Trophoblast cell (in vitro differentiated cells and primary cell): ENCODE data around the gene GTPBP1.

Source experiments
- DNase-seq, 2 donors: peaks; one replicate each; pipeline ENCODE4 v3.0.0-alpha.2; 2016
- H2AFZ ChIP-seq: 2 replicates; pipeline ENCODE4 v1.6.1; 2013; ENCODE audit warnings: low read length, moderate library complexity, mild to moderate bottlenecking; ENCODE audit not compliant: insufficient read depth, poor library complexity
- H2AK5ac ChIP-seq: 2 replicates; pipeline ENCODE4 v1.6.1; 2013; ENCODE audit warnings: mild to moderate bottlenecking, low read length
- H2BK120ac ChIP-seq: 2 replicates; pipeline ENCODE4 v1.6.1; 2013; ENCODE audit warnings: low read length, mild to moderate bottlenecking, moderate library complexity; ENCODE audit not compliant: insufficient read depth, poor library complexity
- H2BK12ac ChIP-seq: 2 replicates; pipeline ENCODE4 v1.6.1; 2013; ENCODE audit warnings: mild to moderate bottlenecking, low read length, moderate library complexity
- H2BK5ac ChIP-seq: 2 replicates; pipeline ENCODE4 v1.6.1; 2013; ENCODE audit warnings: low read length, low read depth, moderate library complexity, mild to moderate bottlenecking; ENCODE audit not compliant: poor library complexity
- H3K14ac ChIP-seq: 2 replicates; pipeline ENCODE4 v1.6.1; 2013; ENCODE audit warnings: mild to moderate bottlenecking, low read length
- H3K18ac ChIP-seq: 2 replicates; pipeline ENCODE4 v1.6.1; 2013; ENCODE audit warnings: mild to moderate bottlenecking, low read length
- H3K23ac ChIP-seq: 2 replicates; pipeline ENCODE4 v1.6.1; 2013; ENCODE audit warnings: low read length
- H3K27ac ChIP-seq: 2 replicates; pipeline ENCODE4 v1.5.1; 2013; ENCODE audit warnings: low read depth, mild to moderate bottlenecking, inconsistent platforms, low read length, moderate library complexity
- H3K27me3 ChIP-seq: 2 replicates; pipeline ENCODE4 v1.6.1; 2013; ENCODE audit warnings: inconsistent platforms, mild to moderate bottlenecking, low read length, moderate library complexity; ENCODE audit not compliant: insufficient read depth
- H3K36me3 ChIP-seq, 2 experiments: 1 replicate in 1 of 2; 2 replicates in 1 of 2; pipeline ENCODE4 v1.6.1; 2013; ENCODE audit warnings: low read length in 2 of 2, mild to moderate bottlenecking in 2 of 2, moderate library complexity in 1 of 2; ENCODE audit not compliant: insufficient read depth in 2 of 2, control insufficient read depth in 1 of 2
- H3K4ac ChIP-seq: 2 replicates; pipeline ENCODE4 v1.6.1; 2013; ENCODE audit warnings: low read depth, mild to moderate bottlenecking, low read length, moderate library complexity
- H3K4me1 ChIP-seq, 2 experiments: 1 replicate in 1 of 2; 2 replicates in 1 of 2; pipeline ENCODE4 v1.6.1; 2013; ENCODE audit warnings: low read length in 2 of 2, mild to moderate bottlenecking in 2 of 2, moderate library complexity in 1 of 2; ENCODE audit not compliant: insufficient read depth in 2 of 2, control insufficient read depth in 1 of 2
- H3K4me2 ChIP-seq: 2 replicates; pipeline ENCODE4 v1.6.1; 2013; ENCODE audit warnings: inconsistent platforms, mild to moderate bottlenecking, low read length, moderate library complexity
- H3K4me3 ChIP-seq: 2 replicates; pipeline ENCODE4 v1.5.1; 2013; ENCODE audit warnings: mild to moderate bottlenecking, low read depth, low read length, inconsistent platforms
- H3K79me1 ChIP-seq: one replicate; pipeline ENCODE4 v1.6.1; 2013; ENCODE audit warnings: low read length
- H3K79me2 ChIP-seq: 2 replicates; pipeline ENCODE4 v1.6.1; 2013; ENCODE audit warnings: low read length, mild to moderate bottlenecking; ENCODE audit not compliant: control insufficient read depth, insufficient read depth, poor library complexity
- H3K9ac ChIP-seq: 2 replicates; pipeline ENCODE4 v1.6.1; 2013; ENCODE audit warnings: mild to moderate bottlenecking, low read length
- H3K9me3 ChIP-seq: 2 replicates; pipeline ENCODE4 v1.6.1; 2013; ENCODE audit warnings: low read depth, mild to moderate bottlenecking, control low read depth, inconsistent platforms, low read length; ENCODE audit not compliant: insufficient read depth
- H4K12ac ChIP-seq: 2 replicates; pipeline ENCODE4 v1.6.1; 2013; ENCODE audit warnings: low read depth, mild to moderate bottlenecking, low read length, moderate library complexity
- H4K8ac ChIP-seq: 2 replicates; pipeline ENCODE4 v1.6.1; 2013; ENCODE audit warnings: low read depth, mild to moderate bottlenecking, low read length, moderate library complexity
- H4K91ac ChIP-seq: one replicate; pipeline ENCODE4 v1.6.1; 2013; ENCODE audit warnings: low read depth, mild to moderate bottlenecking, low read length, moderate library complexity
- WGBS: extraction: QIAGEN DNeasy Blood & Tissue Kit; methylation state at CpG from one replicate; pipeline ENCODE4 v1.1.7; 2013; ENCODE audit warnings: missing lambda C conversion rate; ENCODE audit not compliant: insufficient read length, insufficient coverage; ENCODE audit errors: extremely low coverage; 5-methylcytosine and 5-hydroxymethylcytosine counted together

The GTPBP1 gene

DNA sequence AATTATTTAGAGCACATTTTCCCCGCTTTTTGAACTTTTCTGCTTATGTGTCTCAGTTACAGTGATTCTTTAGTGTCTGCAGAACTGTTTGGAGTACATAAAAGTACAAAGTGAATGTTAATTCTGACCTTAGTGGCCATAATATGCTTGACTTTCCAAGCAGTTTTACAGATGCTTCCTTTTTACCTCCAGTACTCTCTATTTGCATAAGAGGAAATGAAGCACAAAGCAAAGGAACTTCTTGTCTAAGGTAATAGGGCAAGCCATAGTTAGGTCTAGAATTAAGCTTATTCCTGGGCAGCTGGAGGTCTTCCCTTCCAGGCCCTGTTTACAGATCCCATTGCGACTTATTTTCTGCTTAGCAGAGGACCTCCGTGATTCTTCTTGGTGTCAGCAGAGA is 3.6 kb downstream of the GTPBP1 start:
- H3K9me3 ChIP-seq: no peaks in the 10 kb centered on the region
- no peak overlapping the region for H3K27ac ChIP-seq
- H4K91ac ChIP-seq: no peak overlapping the region
- no peak overlapping the region for H2AFZ ChIP-seq
- H2BK12ac ChIP-seq: no peak overlapping the region
- H4K8ac ChIP-seq: no peak overlapping the region
- no peak overlapping the region for H2AK5ac ChIP-seq
- no peak overlapping the region for H3K18ac ChIP-seq
- peaks cover 6% of the 10 kb centered on the region for H3K79me1 ChIP-seq
- no peaks in the 10 kb centered on the region for H3K36me3 ChIP-seq
- H3K4me2 ChIP-seq: no peak overlapping the region
- no CpG with 5 or more reads among the region's 3 CpGs for WGBS
- H3K14ac ChIP-seq: no peak overlapping the region
- H2BK5ac ChIP-seq: no peak overlapping the region
- no peak overlapping the region for H3K9ac ChIP-seq
- no peaks in the 10 kb centered on the region for H3K27me3 ChIP-seq
- H2BK120ac ChIP-seq: no peak overlapping the region
- peaks cover 6% of the 10 kb centered on the region for H3K79me2 ChIP-seq
- no peak overlapping the region for H3K23ac ChIP-seq
- H3K4ac ChIP-seq: no peak overlapping the region
- H3K4me1 ChIP-seq: peaks cover 3 to 20% of the 10 kb centered on the region in 2 experiments
- no peak overlapping the region for H3K4me3 ChIP-seq
- DNase-seq: no peak
- H4K12ac ChIP-seq: no peak overlapping the region

DNA sequence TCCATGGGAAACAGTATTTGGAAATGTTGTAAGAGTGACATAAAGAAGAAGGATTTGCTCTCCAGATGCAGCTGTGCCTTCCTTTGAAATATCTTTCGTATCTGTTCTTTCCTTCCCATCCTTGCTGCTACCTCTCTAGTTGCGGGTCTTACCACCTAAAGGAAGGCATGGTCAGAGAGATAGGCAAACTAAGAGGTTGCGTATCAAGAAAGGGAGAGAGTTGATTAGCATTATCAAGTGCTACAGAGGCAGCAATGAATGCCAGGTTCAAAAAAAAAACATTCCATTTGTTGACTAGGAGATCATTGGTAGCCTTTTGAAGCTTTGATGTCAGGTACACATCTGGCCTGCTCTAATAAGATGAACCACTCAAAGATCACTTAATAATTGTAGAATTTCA is 4.6 kb downstream of the GTPBP1 start:
- Histone ChIP-seq H3K27ac (no peak overlapping the region), H4K8ac (no peak overlapping the region), H3K79me1 (peaks cover 6% of the 10 kb centered on the region), H4K91ac (no peak overlapping the region), H2AFZ (no peak overlapping the region), H3K4ac (no peak overlapping the region), H2BK5ac (no peak overlapping the region), H3K9me3 (no peaks in the 10 kb centered on the region), H3K79me2 (peaks cover 6% of the 10 kb centered on the region), H2BK12ac (no peak overlapping the region), H3K4me2 (no peak overlapping the region), H3K4me1 (peaks cover 3 to 20% of the 10 kb centered on the region in 2 experiments), H2AK5ac (no peak overlapping the region), H3K36me3 (peaks cover 0 to 4% of the 10 kb centered on the region in 2 experiments), H3K18ac (no peak overlapping the region), H3K4me3 (no peak overlapping the region), H4K12ac (no peak overlapping the region), H3K23ac (no peak overlapping the region), H3K14ac (no peak overlapping the region), H2BK120ac (no peak overlapping the region), H3K27me3 (no peaks in the 10 kb centered on the region), H3K9ac (no peak overlapping the region)
- no CpG with 5 or more reads among the region's 3 CpGs for whole genome bisulfite sequencing
- no peak for DNase-seq

DNA sequence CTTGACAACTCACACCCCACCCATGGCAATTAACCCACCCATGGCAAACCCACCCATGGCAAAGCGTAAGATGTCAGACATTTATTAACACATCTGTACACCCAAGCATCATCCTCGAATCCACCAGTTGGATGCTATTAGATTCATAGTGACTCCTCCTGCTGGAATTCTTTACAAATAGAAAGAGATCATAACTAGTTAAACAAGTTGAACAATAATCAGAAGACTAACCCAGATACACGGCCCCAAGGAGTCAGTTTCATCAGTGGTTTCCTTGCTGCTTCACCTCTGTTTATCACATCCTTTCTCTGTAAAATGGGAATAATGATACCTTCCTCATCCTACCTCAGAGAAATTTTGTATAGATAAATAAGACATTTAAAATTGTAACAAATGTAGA is 5.1 kb downstream of the GTPBP1 start:
- Histone ChIP-seq H3K4me1 (peaks cover 3 to 20% of the 10 kb centered on the region in 2 experiments), H3K9me3 (no peaks in the 10 kb centered on the region), H2BK5ac (no peak overlapping the region), H3K14ac (no peak overlapping the region), H2BK120ac (no peak overlapping the region), H3K18ac (no peak overlapping the region), H3K36me3 (peaks cover 1 to 8% of the 10 kb centered on the region in 2 experiments), H2AK5ac (no peak overlapping the region), H4K8ac (no peak overlapping the region), H3K79me2 (peaks cover 6% of the 10 kb centered on the region), H3K4ac (no peak overlapping the region), H2AFZ (no peak overlapping the region), H3K27me3 (no peaks in the 10 kb centered on the region), H3K4me2 (no peak overlapping the region), H3K23ac (no peak overlapping the region), H4K91ac (no peak overlapping the region), H3K9ac (no peak overlapping the region), H3K79me1 (peaks cover 5% of the 10 kb centered on the region), H4K12ac (no peak overlapping the region), H3K27ac (no peak overlapping the region), H3K4me3 (no peak overlapping the region), H2BK12ac (no peak overlapping the region)
- DNase-seq: no peak
- no CpG with 5 or more reads among the region's 3 CpGs for WGBS

DNA sequence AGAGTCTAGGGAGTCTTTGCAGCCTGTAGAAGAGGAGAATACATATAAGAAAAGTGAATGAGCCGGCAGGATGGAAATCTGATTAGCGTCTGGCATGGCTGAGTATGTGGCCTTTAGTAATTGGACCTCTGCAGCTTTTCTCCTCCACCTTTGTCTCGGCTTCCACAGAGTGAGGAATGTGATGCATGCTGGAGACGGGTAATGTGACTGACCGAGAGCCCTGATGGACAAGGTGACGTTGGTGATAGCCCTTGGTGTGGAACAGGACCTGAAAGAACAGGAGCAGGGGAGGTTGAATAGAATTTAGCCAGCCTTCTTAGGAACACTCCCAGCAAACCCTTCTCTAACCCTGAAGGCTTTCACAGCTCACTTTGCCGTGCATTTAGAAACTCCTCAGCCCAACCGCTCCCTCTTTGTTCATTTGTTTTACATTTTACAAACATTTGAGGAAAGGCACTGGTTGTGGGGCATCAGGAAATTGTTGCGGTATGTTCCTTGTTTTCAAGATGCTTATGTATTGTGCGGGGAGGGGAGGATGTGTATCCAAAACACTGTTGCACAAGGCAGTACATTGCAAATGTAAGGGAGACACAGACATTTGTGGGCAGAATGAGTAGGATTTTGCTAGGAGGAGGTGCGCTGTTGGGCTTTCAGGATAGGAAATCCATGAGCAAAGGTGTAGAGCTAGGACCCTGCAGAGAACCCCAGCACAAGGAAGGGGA is 6.9 kb downstream of the GTPBP1 start:
- no peak for DNase-seq
- Histone ChIP-seq H3K4me2 (no peak overlapping the region), H3K4me1 (peaks cover 0 to 13% of the 10 kb centered on the region in 2 experiments), H3K9me3 (no peaks in the 10 kb centered on the region), H2BK5ac (no peak overlapping the region), H3K23ac (no peak overlapping the region), H2BK12ac (no peak overlapping the region), H3K14ac (no peak overlapping the region), H3K79me2 (no peaks in the 10 kb centered on the region), H4K12ac (no peak overlapping the region), H2BK120ac (no peak overlapping the region), H3K36me3 (peaks cover 14 to 21% of the 10 kb centered on the region in 2 experiments), H3K4ac (no peak overlapping the region), H3K18ac (no peak overlapping the region), H4K91ac (no peak overlapping the region), H4K8ac (no peak overlapping the region), H2AK5ac (no peak overlapping the region), H3K79me1 (no peaks in the 10 kb centered on the region), H3K4me3 (no peak overlapping the region), H3K9ac (no peak overlapping the region), H3K27ac (no peak overlapping the region), H3K27me3 (no peaks in the 10 kb centered on the region), H2AFZ (no peak overlapping the region)
- no CpG with 5 or more reads among the region's 11 CpGs for WGBS
